ENCODE results near the gene GZMM.

GZMM gene

DNA sequence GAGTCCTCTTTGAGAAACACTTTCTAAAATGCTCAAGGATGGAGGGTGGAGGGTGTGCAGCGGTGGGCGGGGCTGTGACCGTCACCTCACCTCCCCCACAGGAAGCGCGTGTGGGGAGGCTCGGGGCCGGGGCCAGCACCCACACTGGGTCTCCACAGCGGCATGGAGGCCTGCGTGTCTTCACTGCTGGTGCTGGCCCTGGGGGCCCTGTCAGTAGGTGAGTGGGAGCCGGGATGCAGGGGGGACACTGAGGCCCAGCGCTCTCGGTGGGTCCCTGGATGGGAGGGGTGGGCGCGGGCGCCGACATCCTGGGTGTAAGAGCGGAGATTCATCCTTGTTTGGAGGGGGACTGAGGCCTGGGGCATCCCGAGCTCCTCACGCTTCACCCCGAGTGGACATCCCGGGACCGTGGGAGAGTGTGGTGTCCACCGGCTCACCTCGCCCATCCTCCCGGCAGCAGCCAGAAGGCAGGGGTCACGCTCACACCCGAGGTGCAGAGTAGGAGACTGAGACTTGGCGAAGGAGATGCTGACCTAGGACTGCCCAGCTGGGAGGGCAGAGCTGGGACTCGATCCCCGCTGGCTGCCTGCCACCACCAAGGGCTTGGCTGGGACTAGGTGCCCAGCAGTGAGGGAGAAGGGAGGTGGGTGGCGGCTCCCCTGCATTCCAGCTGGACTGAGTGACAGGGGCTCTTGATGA lies at the start of gene GZMM:
Gene GZMM, plus strand, starts transcription at position 144 of the 699 bp plus-strand sequence. Its CDS starts 19 bp downstream, at position 163.
- no peak for DNase-seq (ENCODE audit: low read depth, low spot score)

DNA sequence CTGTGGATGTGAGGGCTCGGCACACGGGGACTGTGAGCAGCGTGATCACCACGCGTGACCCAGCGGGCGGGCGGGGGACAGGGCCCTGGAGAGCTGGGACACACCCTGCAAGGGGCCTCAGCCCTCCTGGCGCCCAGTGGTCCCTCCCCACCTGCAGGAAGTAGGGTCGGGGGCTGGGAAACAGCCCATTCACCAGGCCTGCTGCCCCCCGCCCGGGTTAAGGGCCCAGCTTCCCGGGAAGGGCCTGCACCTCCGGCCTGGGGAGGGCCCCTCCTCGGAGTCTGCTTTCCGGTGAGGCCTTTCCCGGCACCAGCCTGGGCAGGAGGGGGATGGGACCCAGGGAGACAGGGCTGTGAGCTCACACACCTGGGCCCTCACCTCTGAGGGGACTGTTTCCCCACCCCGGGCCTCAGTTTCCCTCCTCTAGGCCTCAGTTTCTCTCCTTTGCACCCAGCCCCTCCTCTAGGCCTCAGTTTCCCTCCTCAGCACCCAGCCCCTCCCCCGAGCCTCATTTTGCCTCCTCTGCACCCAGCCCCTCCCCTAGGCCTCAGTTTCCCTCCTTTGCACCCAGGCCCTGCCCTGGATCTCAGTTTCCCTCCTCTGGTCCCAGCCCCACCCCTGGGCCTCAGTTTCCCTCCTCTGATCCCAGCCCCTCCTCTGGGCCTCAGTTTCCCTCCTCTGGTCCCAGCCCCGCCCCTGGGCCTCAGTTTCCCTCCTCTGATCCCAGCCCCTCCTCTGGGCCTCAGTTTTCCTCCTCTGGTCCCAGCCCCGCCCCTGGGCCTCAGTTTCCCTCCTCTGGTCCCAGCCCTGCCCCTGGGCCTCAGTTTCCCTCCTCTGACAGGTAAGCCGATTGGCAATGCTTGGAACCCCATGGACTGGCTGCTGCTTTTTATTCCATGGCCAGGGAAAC lies 49.4 kb upstream of the GZMM start:
- DNase-seq (ENCODE audit: low read depth, low spot score): no peak

DNA sequence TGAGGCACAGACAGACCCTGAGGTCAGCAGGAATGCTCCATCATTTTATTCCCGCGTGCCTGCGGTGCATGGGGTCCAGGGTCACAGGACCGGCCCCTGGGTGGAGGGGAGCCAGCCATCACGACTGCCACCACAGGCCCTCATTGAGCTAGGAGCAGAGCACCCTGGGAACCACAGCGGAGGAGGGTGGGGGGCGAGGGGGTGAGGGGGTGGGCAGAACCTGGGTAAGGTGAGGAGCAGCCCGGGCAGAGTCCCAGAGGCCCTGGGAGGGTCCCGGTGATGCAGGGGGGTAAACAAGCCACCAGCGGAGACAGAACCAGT lies 48.8 kb upstream of the GZMM start:
- DNase-seq (ENCODE audit: low read depth, low spot score): no peak

DNA sequence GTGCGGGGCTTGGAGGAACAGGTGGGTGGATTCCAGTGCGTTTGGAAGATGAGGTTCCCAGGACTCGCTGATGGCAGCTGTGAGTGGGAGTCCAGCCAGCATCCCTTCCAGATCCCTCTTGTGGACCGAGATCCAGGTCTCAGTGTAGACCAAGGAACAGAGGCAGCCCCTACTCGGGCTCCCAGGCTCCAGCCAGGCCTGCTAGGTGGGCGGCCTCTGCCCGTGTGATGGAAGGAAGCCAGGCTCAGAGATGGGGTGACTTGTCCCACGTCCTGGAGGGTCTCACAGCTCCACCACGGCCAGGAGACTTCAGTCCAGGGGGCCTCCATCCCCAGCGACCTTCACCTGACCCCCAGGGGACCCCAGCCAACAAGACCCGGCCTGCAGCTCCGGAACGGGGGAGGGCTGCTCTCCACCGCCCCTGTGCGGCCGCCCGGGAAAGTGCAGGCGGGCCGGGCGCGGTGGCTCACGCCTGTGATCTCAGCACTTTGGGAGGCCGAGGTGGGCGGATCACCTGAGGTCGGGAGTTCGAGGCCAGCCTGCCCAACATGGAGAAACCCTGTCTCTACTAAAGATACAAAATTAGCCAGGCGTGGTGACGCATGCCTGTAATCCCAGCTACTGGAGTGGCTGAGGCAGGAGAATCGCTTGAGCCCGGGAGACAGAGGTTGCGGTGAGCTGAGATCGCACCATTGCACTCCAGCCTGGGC lies 48.3 kb upstream of the GZMM start:
- DNase-seq (ENCODE audit: low read depth, low spot score): no peak

DNA sequence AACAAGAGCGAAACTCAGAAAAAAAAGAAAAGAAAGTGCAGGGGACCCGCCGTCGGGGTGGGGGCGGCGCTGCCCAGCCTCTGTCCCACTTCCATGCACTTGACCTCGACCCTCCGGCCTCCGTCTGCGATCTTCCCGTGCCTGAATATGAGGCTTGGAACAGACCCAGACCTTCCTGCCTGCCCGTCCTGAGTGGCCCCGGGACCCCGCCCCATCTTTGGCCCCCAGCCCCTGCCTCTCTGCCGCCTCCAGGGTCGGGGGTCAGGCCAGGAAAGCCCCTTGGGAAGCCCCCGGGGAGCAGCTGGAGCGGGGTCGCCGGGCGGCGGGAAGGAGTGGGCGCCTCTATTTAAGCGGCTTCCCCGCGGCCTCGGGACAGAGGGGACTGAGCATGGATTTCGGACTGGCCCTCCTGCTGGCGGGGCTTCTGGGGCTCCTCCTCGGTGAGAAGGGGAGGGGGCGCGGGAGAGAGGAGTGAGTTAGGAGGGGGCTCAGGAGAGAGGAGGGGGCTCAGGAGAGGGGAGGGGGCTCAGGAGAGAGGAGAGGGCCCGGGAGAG lies 47.7 kb upstream of the GZMM start, which contains the start of gene MADCAM1:
Gene MADCAM1, plus strand, starts transcription at position 375 of the 554 bp plus-strand sequence. Its CDS starts 14 bp downstream, at position 389.
- DNase-seq (ENCODE audit: low read depth, low spot score): no peak

DNA sequence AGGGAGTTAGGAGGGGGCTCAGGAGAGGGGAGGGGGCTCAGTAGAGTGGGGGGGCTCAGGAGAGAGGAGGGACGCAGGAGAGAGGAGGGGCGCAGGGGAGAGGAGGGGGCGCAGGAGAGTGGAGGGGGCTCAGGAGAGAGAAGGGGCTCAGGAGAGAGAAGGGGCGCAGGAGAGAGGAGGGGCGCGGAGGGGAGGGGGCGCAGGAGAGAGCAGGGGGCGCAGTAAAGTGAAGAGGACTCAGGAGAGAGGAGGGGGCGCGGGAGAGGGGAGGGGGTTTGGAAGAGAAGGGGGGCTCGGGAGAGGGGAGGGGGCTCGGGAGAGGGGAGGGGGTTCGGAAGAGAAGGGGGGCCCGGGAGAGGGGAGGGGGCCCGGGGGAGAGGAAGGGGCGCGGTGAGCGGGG lies 46.9 kb upstream of the GZMM start:
- DNase-seq (ENCODE audit: low read depth, low spot score): no peak

DNA sequence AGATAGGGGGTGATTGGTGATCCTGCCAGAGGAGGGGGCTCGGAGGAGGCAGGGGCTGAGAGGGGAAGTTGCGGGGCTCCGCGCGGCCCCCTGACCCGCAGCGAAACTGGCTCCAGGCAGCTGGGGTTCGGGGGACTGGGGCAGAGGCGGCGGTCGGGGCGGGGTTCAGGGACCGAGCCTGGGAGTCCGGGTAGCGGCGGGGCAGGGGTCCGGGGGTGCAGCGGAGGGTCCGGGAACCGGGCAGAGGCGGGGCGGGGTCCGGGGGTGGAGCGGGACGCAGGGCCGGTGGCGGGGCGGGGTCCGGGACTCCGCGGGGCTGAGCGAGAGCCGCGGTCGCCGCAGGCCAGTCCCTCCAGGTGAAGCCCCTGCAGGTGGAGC lies 46.4 kb upstream of the GZMM start:
- no peak for DNase-seq (ENCODE audit: low read depth, low spot score)

DNA sequence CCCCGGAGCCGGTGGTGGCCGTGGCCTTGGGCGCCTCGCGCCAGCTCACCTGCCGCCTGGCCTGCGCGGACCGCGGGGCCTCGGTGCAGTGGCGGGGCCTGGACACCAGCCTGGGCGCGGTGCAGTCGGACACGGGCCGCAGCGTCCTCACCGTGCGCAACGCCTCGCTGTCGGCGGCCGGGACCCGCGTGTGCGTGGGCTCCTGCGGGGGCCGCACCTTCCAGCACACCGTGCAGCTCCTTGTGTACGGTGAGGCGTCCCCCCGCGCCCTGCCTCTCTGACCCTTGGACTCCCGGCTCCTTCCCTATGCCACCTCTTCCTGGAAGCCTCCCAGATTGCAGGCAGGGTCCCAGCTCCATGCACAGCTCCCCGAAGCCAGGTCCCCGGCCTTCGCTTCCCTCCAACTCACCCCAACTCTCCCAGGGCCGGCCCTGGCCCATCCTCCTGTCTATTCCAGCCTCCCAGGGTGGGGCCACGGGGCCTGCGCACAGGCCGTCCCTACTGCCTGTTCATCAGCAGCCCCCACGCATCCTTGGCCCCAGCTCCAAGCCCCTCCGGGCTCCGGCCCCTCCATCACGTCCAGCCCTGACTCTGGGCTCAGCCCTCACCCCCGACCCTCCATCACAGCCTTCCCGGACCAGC lies 45.9 kb upstream of the GZMM start:
- no peak for DNase-seq (ENCODE audit: low read depth, low spot score)

DNA sequence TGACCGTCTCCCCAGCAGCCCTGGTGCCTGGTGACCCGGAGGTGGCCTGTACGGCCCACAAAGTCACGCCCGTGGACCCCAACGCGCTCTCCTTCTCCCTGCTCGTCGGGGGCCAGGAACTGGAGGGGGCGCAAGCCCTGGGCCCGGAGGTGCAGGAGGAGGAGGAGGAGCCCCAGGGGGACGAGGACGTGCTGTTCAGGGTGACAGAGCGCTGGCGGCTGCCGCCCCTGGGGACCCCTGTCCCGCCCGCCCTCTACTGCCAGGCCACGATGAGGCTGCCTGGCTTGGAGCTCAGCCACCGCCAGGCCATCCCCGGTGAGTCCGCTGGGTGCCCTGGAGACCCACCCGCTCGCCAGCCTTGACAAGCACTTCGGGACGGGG lies 45.4 kb upstream of the GZMM start:
- DNase-seq (ENCODE audit: low read depth, low spot score): no peak

DNA sequence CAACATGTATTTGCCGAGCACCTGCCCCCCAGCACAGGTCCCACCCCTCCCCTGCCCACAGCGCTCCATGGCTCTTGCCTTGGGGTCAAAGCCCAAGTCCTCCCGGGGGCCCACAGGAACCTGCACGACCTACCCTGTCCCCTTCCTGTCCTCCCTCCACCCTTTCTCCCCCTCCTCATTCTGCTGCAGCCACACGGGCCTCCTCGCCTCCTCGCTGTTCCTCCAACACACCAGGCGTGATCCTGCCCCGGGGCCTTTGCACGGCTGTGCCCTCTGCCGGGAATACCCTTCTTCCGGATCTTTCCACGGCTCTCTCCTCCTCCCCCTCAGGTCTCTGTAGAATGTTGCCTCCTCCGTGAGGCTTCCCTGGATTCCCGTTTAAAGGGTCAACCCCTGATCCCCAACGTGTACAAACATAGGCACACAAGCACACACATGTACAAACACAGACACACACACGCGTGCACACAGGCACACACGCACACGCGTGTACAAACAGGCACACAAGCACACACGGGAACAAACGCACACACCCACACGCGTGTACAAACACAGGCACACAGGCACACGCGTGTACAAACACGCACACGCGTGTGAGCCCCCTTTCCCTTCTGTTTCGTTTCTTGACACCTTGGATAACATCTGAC lies 44.8 kb upstream of the GZMM start:
- no peak for DNase-seq (ENCODE audit: low read depth, low spot score)

DNA sequence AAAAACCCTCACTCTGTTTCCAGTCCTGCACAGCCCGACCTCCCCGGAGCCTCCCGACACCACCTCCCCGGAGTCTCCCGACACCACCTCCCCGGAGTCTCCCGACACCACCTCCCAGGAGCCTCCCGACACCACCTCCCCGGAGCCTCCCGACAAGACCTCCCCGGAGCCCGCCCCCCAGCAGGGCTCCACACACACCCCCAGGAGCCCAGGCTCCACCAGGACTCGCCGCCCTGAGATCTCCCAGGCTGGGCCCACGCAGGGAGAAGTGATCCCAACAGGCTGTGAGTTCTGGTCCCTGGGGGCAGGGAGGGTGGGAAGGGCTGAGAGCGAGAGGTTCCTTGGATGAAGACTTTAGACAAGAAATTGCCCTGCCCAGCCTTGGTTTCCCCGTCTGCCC lies 42.2 kb upstream of the GZMM start:
- DNase-seq (ENCODE audit: low read depth, low spot score): no peak

DNA sequence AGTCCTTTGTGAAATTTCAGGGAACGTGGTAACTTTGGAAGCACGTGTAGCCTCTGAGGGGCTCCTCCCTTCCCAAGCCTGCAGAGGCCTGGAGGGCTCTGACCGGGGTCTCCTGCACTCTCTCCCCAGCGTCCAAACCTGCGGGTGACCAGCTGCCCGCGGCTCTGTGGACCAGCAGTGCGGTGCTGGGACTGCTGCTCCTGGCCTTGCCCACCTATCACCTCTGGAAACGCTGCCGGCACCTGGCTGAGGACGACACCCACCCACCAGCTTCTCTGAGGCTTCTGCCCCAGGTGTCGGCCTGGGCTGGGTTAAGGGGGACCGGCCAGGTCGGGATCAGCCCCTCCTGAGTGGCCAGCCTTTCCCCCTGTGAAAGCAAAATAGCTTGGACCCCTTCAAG lies 39.2 kb upstream of the GZMM start:
- no peak for DNase-seq (ENCODE audit: low read depth, low spot score)

DNA sequence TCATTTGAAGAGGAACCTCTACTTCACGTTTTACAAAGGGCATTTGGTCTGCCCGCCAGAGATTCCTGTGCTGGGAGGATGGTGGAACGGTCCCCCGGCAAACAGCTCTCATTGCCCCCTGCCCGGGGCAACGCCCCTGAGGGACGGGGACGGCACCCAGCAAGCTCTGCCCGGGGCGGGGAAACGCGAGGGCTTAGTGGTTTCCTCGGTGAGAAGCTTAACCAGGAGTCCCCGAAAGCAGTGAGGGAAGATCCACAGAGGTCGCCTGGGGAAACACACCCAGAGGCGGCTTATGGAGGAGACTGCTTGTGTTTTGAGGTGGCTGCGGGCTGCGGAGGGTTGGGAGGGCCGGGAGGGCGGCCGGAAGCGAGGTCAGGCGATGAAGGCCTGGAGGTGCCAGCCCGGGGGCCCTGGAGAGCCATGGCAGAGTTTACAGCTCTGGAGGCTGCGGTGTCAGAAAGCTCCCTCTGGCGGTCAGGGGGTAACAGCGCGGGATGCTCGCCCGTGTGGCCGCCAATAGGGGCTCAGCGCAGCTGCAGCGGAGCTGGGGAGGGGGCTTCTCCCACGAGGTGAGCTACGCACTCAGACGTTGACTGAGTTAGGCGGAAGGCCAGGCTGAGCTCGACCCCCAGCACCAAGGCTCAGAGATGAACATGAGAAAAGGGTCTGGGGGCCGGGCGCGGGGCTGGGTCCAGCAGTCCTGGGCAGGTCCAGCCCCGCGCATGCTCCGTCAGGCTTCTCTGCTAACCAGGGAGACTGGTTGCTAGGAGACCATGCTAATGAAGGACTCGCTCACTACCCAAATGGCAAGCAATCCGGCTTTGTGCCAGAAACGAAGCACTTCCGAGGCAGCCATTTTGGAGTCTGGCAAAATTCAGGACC lies 37.2 kb upstream of the GZMM start:
- peak; percentile 99 for DNase-seq (ENCODE audit: low read depth, low spot score)

DNA sequence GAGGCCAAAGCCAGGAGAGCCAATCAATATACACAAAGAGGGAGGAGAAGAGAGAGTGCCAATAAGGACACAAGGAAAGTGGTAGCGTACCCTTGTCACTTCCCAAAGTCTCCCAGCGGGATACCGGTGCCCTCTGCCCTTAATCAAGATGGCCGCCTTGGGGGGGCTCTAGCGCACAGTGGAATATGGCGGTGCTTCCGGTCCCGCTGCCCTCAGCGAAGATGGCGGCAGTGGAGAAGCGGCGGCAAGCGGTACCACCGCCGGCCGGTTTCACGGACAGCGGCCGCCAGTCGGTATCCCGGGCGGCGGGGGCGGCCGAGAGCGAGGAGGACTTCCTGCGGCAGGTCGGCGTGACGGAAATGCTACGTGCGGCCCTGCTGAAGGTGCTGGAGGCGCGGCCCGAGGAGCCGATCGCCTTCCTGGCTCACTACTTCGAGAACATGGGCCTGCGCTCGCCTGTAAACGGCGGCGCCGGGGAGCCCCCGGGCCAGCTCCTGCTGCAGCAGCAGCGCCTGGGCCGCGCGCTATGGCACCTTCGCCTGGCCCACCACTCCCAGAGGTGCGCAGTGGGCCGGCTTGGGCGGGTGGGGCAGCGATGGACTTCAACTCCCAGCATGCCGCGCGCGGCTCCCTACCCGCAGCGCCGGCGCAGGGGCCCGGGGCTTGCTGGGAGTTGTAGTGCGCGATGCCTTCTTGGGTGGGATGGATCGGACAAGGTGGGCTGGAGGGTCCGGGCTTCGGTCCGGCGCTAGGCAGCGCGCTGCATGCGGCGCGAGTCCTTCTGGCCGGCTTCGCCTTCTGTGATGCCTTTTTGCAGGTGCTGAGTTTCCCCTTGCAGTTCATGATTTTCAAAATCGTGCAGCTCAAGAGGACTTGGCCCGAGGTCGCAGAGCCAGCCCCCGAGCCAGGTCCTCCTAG lies 36.3 kb upstream of the GZMM start, which contains the start of gene TPGS1:
Gene TPGS1, plus strand, starts transcription at position 212 of the 918 bp plus-strand sequence. Its CDS starts 10 bp downstream, at position 222.
- DNase-seq (ENCODE audit: low read depth, low spot score): no peak

DNA sequence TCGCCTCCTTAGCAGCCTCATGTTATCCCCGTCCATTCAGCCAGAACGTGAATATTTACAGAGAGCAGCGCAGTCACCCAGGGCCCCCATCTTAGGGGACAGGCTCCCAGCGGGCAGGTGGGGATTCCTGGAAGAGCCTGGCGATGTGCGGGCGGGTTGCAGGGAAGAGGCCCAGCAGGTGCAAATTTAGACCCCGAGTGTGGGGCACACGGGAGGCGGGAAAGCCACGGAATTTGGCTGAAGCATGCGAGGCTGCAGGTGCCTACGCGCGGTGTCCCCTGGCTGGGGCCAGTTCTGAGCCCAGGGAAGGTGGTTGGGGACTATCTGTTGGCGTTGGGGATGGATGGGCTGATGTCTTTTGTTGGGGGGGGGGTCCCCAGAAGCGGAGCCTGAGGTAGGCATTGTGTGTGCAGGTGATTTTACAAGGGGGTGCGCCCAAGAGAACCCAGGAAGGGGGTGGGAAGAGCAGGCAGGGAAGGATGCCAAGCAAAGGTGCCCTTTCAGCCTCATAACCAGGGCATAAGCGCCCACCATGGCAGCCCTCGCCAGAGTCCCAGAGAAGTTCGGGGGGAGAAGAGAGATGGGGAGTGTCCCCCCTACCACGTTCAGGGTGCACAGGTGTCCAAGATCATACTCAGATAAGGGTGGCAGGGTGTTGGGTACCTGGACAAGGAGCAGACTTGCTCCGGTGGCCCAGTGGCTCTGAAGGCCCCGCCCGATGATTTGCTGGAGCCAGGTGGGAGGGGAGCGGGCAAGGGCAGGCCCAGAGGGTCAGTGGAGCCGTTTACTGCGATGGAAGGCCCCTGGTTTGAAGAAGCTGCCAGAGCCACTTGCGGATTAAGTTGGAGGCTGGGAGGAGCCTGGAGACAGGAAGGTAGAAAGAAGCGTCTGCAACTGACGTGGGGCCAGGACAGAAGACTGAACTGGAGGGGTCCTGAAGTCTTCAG lies 35.4 kb upstream of the GZMM start:
- no peak for DNase-seq (ENCODE audit: low read depth, low spot score)

DNA sequence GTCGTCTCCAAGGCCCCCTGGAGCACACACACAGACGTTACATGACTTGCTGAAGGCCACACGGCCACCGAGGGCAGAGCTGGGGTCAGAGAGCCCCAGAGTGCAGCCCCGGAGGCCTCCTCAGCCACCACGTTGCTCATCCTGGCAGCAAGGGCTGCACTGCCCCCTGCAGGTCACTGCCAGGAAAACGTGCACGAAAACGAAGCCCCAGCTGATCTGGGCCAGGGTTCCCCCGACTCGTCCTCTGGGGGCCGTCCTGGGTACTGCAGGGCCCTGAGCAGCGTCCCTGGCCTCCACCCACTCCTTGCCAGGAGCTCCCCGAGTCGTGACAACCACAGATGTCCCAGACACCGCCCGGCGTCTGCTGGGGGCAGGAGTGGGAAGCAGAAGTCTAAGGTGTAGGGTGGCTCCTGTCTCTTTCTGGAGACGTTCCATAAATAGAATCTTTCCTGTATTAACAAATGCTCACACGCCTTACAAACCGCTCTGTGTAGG lies 33.2 kb upstream of the GZMM start:
- DNase-seq (ENCODE audit: low read depth, low spot score): no peak

DNA sequence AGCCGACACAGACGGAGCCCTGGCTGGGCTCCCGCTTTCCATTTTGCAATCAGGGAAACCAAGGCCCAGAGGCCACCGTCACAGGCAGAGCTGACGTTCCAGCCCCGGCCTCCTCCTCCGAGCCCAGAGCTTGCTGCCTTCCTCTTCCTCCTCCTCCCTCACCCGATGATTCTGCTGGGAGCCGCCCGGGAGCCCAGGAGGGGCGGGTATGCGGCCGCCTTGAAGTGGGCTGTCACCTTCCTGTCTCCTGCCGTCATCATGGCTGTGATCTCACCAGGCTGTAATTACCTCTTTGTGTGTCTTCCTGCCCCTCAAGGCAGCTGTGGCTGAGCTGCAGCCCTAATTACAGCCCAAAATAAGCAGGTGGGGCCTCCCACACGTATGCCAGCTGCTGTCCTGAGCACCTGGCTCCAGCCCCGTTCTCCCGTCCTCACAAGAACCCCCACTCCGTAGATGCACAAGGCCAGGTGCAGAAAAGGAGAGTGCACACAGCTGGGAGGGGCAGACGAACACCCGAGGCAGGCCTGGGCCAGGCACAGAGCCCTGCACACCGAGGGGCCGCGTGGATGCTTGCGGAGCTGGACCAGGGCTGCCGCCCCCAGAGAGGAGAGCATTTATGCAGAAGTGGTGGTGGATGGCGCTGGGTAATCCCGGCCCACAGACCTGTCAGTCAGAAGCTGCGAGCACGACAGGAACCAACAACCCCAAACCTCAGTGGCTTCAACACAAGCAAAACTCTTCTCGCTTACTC lies 32.6 kb upstream of the GZMM start:
- DNase-seq (ENCODE audit: low read depth, low spot score): no peak
